ENCODE measurements around the gene LILRB5.
"Not testable (repeated sequence)": the region's sequence is repeated elsewhere in the genome, so short reads cannot be mapped to it uniquely, and the experiment has no call there.

Gene LILRB5

DNA sequence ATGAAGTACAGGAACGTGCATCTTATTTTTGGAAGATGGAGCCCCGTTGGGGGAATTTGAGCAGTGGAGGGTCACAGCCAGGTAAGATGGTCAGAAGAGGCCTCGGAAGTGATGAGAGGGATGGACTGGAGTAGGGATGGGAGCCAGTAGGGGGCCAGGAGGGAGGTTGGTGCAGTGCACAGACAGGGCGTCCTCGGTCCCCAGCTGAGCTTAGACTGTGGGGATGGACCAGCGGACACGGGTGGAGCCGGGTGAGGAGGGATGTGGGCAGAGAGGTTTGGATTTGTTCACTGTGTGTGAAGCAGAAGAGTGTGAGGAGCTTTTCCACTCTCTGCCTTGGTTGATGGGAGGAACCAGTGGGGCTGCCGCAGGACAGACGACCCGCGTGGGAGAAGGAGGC, 45.8 kb downstream of the LILRB5 start:
- no peak for DNase-seq (ENCODE audit: low read depth)

DNA sequence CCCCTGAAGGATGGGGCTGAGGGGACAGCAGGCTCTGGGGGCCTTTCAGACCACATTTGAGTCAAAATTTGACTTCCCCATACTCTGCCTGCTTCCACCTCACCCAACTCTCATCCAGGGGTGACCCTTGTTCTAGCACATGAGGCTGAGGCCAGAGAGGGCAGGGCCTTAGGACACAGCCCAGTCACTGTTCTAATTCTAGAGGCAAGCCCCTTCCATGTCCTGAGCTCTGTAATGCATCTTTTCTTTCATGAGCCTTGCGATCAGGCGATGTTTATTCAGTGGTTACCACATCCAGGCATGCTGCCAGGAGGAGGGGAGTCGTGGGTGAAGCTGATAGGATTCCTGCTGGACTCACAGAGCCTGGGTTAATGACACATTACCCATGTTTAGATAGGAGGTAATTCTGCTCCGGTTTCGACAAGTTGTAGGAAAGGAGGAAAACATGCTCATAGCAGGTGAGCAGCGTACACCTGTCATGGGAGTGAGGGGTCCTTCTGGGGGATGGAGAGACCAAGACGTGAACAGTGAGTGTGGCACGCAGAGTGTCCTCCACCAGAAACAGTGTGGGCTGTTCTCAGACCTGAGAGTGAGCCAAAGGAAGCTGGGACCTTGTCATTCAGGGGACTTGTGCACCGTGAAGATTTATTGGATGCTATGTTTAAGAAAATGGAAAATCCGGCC, 47.1 kb downstream of the LILRB5 start:
- peak; percentile 82 for DNase-seq (ENCODE audit: low read depth)

DNA sequence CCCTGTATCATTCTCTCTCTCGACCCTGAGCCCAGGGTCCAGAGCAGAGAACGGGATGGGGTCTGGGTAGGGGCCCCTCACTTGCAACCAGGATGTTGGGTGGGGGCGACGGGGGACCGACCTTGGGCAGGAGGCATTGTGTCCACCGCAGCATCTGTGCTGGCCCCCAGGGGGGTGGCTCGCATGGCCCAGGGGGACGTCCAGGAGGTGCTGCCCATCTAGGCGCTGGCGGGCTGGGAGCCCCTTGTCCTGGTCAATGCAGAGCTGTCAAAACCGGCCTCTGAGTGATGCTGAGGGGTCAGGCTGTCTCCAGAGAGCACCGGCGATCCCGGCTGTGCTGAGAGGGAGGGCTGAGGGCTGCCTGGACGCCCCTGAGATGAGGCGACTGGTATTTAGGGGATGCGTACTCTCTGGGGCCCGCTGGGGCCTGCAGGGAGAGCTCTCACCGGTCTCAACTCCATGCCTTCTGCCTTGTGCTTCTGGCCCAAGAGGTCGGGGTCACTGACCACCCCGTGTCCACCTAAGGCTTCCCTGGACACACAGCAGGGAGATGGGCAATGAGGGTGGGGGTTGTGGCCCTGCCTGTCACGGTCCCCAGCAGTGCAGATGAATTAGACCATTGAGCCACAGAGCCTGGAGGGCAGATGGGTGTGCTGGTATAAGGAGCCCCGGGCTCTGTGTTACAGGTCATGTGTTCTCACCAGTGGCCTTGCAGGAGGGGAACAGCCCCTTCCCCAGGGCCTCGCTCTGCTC, 47.8 kb downstream of the LILRB5 start:
- no peak for DNase-seq (ENCODE audit: low read depth)

DNA sequence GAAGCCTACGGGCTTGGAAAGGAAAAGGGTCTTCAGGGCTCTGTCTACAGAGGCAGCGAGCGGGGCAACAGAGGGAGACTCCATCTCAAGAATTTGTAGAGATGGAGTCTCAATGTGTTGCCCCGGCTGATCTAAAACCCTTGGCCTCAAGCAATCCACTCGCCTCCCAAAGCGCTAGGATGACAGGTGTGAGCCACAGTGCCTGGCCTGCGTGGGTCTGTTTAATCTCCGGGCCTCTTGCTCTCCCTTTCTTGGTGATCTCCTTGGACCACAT, 48.4 kb downstream of the LILRB5 start:
- no peak for DNase-seq (ENCODE audit: low read depth)

DNA sequence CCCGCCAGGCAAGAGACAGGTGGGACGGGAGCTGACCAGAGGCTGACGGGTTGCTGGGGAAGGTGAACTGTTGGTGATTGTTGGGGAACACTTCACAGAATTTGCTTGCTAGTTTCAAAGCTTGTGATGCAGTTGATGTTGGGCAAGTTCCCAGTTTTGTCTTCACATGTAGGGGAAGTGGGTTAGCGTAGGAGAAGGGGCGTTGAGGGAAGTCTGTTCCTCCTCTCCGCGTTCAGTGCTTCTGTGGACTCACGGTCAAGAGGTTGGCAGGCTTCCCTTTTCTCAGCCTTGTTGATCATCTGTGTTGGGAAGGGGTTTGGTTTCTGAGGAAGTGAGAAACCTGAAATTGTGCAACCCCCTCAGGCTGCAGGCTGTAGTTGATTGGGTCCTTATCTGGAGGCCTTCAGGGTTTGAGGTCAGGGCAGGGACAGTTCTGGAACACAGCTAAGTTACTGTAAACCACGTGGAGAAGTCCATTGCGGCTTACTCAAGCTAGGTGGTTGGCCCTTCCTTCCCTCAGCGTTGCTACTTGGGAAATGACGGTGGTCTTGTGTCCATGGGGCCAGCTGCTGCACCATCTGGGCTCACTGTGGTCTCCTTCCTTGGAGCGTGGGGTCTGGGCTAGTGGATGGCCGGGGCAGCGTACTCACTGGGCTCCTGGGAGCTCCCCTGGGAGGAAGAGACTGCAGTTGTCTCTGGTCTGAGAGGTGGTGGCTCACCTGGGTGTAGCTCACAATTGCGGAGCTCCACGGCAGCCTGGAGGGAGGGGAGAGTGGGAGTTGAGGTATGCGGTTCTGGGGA, 48.9 kb downstream of the LILRB5 start:
- DNase-seq (ENCODE audit: low read depth) = no peak

DNA sequence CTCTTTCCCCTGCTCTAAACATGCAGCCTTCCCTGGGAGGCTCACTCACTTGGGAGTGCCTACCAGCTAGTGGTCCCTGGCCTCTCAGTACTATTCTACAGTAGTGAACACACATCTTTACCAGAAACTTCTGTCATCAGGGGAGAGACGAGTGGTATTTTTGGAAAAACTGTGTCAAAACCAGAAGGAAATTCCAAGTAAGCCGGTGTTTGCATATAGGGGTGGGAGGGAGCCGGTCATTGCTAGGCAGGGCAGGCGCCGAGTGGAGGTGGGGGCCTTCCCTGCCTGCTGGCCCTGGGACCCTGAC, 49.4 kb downstream of the LILRB5 start:
- DNase-seq (ENCODE audit: low read depth) = no peak

DNA sequence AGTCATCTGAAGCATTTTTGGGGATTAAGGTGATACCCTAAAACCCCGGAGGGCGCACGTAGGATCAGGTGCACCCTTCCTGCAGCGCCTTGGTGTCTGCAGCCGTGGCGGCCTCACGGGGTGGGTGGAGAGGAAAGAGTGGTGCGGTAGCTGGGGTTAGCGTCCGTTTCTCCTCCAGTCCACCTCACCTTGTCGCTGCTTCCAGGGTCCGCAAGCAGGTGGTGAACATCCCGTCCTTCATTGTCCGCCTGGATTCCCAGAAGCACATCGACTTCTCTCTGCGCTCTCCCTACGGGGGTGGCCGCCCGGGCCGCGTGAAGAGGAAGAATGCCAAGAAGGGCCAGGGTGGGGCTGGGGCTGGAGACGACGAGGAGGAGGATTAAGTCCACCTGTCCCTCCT, 49.9 kb downstream of the LILRB5 start:
- DNase-seq (ENCODE audit: low read depth) = not testable (repeated sequence)

DNA sequence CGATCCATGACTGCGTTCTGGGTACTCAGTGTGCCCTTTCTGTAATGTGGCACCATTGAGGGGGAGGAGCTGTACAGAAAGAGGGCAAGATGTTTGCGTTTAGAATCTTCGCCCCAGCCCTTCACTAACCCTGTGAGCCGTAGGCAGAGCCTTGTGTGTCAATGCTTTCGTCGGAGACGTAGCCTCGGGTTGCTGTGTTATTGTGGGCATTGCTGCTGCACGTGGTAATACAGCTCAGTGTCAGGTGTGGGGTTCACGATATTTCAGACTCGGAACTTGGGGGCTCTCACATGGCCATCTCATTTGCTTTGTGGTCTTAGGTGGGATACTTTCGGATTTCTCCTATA, 50.3 kb downstream of the LILRB5 start:
- DNase-seq (ENCODE audit: low read depth) = no peak

DNA sequence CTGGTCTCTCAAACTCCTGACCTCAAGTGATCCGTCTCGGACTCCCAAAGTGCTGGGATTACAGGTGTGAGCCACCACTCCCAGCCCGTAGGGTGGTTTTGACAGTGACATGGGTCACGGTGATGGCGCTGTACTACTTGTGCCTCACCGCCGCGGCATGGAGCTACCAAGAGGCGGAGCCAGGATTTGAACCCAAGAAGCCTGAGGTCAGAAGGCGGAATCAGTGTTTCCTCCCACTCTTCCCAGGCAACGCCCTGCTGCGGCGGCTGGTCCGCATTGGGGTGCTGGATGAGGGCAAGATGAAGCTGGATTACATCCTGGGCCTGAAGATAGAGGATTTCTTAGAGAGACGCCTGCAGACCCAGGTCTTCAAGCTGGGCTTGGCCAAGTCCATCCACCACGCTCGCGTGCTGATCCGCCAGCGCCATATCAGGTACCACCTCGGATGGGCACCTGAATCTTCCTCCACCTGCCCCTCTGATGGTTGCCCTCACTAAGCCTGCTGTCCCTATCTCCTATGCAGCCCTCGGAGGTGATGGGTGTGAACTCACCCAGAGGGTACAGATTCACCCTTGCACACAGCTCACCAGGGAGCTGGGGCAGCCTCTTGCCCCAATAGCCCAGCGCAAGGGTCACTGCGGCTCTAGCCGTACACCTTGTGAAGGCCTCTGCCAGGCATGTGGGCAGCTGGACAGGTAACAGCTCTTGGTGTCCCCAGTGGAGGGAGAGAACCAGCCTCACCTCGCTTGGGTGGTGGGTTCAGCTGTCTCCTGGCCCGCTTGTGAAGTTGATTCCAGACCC, 50.8 kb downstream of the LILRB5 start:
- DNase-seq (ENCODE audit: low read depth) = no peak

DNA sequence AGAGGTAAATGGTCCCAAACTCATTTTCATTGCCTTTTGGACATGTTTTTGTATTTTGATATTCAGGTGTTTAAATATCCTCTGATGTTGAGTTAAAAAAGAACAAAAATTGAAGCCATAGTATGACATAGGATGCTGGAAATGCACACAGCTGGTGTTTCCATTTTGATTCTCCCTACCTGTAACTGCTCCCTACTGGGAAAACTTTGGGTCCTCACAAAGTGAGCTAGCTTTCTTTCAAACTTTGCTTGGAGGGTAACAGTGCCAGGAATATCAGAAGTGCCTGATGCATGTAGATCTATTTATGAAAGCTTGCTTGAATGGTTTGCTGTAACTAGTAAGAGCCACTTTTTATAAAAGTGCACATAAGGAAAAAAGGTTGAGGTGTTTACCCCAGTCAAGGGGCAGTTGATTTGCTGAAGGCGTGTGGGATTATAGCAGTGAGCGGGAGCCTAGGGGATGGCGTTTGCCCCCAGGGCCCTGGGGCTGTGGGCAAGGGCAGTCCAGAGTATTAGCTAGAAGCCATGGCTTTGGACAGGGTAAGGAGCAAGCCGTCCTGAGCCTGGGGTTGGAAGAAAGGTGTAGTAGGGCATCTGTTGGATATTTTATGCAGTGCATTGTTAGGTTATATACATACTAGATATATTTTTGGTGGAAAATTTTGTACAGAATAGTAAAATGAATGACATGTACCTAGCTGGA, 52.2 kb downstream of the LILRB5 start:
- no peak for DNase-seq (ENCODE audit: low read depth)

DNA sequence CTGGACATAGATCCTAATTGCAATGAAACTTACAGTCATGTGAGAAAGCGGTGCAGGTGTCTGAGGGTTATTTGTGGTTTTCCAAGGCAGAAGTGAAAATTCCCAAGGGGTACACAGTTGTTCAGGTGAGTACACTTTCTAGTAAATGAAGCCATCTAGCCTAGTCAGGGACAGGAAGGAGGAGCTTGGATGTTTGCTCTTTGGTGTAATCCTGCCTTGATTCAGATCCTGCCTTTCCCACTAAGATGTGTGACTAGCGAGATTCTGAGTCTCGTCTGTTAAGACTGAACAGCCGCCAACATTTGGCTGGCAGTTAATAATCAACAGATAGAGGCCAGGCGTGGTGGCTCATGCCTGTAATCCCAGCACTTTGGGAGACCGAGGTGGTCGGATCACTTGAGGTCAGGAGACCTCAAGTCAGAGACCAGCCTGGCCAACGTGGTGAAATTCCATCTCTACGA, 53.9 kb downstream of the LILRB5 start:
- DNase-seq (ENCODE audit: low read depth) = no peak

DNA sequence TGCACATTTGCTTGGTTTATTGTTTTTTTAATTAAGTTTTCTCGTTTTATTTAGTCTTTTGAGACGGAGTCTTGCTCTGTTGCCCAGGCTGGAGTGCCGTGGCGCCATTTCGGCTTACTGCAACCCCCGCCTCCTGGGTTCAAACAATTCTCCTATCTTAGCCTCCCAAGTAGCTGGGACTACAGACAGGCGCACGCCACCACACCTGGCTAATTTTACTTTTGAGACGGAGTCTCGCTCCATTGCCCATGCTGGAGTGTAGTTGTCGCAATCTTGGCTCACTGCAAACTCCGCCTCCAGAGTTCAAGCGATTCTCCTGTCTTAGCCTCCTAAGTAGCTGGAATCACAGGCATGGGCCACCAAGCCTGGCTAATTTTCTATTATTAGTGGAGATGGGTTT, 55.1 kb downstream of the LILRB5 start:
- no peak for DNase-seq (ENCODE audit: low read depth)

DNA sequence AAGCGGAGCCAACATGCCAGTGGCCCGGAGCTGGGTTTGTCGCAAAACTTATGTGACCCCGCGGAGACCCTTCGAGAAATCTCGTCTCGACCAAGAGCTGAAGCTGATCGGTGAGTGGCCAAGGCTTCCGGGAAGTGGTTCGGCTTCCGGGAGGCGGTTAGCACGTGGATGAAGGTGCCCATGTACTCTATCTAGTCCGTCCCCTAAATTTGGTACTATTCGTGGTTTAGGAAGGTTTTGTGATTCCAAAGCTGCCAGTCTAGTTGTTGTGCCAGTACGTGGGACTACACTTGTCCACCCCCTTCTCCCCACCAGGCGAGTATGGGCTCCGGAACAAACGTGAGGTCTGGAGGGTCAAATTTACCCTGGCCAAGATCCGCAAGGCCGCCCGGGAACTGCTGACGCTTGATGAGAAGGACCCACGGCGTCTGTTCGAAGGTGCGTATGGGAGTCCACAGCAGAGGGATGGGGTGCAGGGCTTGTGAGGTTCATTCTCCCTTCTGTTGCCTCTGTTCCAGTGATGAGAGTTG, 55.8 kb downstream of the LILRB5 start:
- DNase-seq (ENCODE audit: low read depth) = no peak

Data from HS-5 (cell line).